ENCODE measurements around the gene PTCD2. TPM values are rescaled to one million over a fixed set of nuclear protein-coding genes. Genes with fewer than 3 reads are reported as not detected.

The PTCD2 gene
- total and polyA plus RNA-seq, 2 donors (not counting 3 experiments of a cell fraction or from before 2014, with no cell fraction given), result 4.3 to 6.7 TPM

- FAIRE-seq, result no peak
Observed at GRCh38 chr5:72307573-72307967, 12.6 kb upstream of the PTCD2 start.

More at GRCh38 chr5:72307573-72307967, 12.6 kb upstream of the PTCD2 start:
- Histone ChIP-seq H3K4me2 (ENCODE audit: insufficient read depth, low read length) (peak overlapping the region; percentile 78), H3K9me1 (replicated peaks; ENCODE audit: control insufficient read depth, extremely low read depth, insufficient read depth, low read length) (no peaks in the 10 kb centered on the region), H3K36me3 (ENCODE audit: control insufficient read depth in 2 of 2, extremely low read depth in 1 of 2, insufficient read depth in 2 of 2, low read length in 2 of 2) (peaks cover 6 to 7% of the 10 kb centered on the region in 2 experiments), H3K4me1 (ENCODE audit: control insufficient read depth, extremely low read depth, insufficient read depth, low read length) (peaks cover 10% of the 10 kb centered on the region), H3K4me3 (replicated peaks in 1 of 3; ENCODE audit: insufficient read depth in 1 of 3, low read depth in 1 of 3, low read length in 3 of 3) (peak overlapping the region; percentile 30 to 77 (median 53)), H3K27ac (ENCODE audit: insufficient read depth, low read depth, low read length) (peak overlapping the region; percentile 45), H2AFZ (ENCODE audit: low read depth, low read length) (no peak overlapping the region), H4K20me1 (replicated peaks; ENCODE audit: control insufficient read depth, extremely low read depth, insufficient read depth, low read length) (no peaks in the 10 kb centered on the region), H3K79me2 (ENCODE audit: control insufficient read depth, insufficient read depth, low read length) (peaks cover 40% of the 10 kb centered on the region), H3K27me3 (ENCODE audit: control insufficient read depth in 2 of 2, insufficient read depth in 2 of 2, low read length in 2 of 2) (no peaks in the 10 kb centered on the region), H3K9me3 (replicated peaks; ENCODE audit: control insufficient read depth, insufficient read depth, low read length) (no peaks in the 10 kb centered on the region), H3K9ac (replicated peaks; ENCODE audit: extremely low read depth, insufficient read depth, low read length) (peak overlapping the region; percentile 86)
- TF ChIP-seq CTCF (IDR thresholded peaks at IDR 0.05; ENCODE audit: extremely low read depth in 1 of 2, insufficient read depth in 1 of 2, low read depth in 1 of 2, low read length in 2 of 2) (no peak), MYC (IDR thresholded peaks at IDR 0.05; ENCODE audit: low read depth, low read length) (no peak), FOS (IDR thresholded peaks at IDR 0.05; ENCODE audit: borderline replicate concordance, insufficient read depth, low read length) (no peak), JUN (IDR thresholded peaks at IDR 0.05; ENCODE audit: borderline replicate concordance, insufficient read depth, insufficient read length, low read depth) (no peak), POLR2AphosphoS5 (IDR thresholded peaks at IDR 0.05; ENCODE audit: insufficient read depth, low read depth, low read length) (no peak), EZH2 (IDR thresholded peaks at IDR 0.05; ENCODE audit: borderline replicate concordance, low read depth, low read length, severe bottlenecking) (no peak), POLR2A (IDR thresholded peaks at IDR 0.05; ENCODE audit: low read depth, low read length) (no peak), GATA2 (IDR thresholded peaks at IDR 0.05; ENCODE audit: insufficient read depth, insufficient read length, low read depth, low read length) (no peak), MAX (IDR thresholded peaks at IDR 0.05; ENCODE audit: insufficient read depth, insufficient read length) (no peak)
- intact Hi-C loops (cut with micrococcal nuclease) (loop anchor here (5.0 kb wide), 1 partner anchor 540 kb away; no protein-coding TSS in a partner anchor), dilution Hi-C loops (cut with MboI; ENCODE audit: extremely low pct_ligation_motif_present, low sequenced_read_pairs) (no loop called here)
- no TSS peak for BruUV-seq (replicated peaks)
- CTCF ChIA-PET, result interaction anchor here (0.8 to 2.3 kb wide), 26 partner anchors 8 to 543 kb away, joined by 3 to 46 read pairs (median 6); partner anchors contain the start of genes MRPS27 and PTCD2
- DNase-seq (ENCODE audit: low read depth, low spot score), result no peak
- POLR2A ChIA-PET, result interaction anchor here (0.6 to 1.8 kb wide), 6 partner anchors 13 to 524 kb away, joined by 3 to 8 read pairs (median 6); partner anchors contain the start of genes MRPS27 and PTCD2
